GM11168 (cell line): Measurements from ENCODE around the gene TMIE.

Source experiments
- in situ Hi-C: fragments of 300-500 bp; cut with MboI; formaldehyde crosslinking; loops from one replicate; pipeline ENCODE4 v1.12.0; 2022; ENCODE audit warnings: low sequenced_read_pairs; ENCODE audit not compliant: unreplicated experiment

Gene TMIE

DNA sequence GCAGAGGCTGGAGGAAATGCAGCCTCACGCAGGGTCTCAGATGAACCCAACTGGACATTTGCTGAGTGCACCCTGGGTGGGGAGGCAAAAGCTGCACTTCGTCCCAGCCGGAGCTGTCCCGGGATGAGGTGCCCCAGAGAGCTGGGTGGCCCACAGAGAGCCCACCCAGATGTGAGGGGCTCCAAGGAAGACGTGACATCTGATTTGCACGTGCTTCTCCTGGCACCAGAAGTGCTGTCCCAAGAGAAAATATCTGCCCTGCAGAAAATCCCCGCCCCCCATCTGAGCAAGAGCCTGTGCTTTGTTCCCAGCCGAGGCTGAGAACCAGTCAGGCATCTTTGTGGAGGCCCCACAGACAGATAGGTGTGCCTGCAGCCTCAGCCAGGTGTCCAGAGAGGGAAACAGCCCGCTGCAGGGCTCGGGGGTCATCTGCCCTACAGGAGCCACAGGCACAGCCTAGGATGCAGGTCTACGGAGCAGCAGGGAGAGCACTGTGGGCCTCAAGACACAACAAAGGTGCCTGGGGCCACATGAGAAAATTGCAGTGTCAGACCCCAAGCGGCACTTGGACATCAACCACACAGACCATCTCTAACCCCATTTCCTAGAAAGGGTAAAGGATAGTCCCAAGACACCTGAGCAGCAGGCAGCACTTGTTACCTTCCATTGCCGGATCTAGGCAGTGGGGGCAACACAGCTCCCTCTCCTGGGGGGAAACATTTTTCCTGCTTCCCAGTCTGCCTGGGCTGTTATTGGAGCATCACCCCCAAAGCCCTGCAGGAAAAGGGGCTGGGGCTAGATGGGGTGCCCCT, 5.8 kb downstream of the TMIE start:
- in situ Hi-C loops: loop anchor here (5.0 to 25.0 kb wide), 3 partner anchors 185 to 655 kb away; no protein-coding TSS in a partner anchor

GRCh38 chr3:46707601-46708011, 6.4 kb downstream of the TMIE start:
- in situ Hi-C loops: loop anchor here (5.0 to 25.0 kb wide), 3 partner anchors 185 to 655 kb away; no protein-coding TSS in a partner anchor

- in situ Hi-C loops: loop anchor here (5.0 to 25.0 kb wide), 3 partner anchors 184 to 654 kb away; no protein-coding TSS in a partner anchor
Observed at GRCh38 chr3:46708401-46709156, 7.4 kb downstream of the TMIE start.

DNA sequence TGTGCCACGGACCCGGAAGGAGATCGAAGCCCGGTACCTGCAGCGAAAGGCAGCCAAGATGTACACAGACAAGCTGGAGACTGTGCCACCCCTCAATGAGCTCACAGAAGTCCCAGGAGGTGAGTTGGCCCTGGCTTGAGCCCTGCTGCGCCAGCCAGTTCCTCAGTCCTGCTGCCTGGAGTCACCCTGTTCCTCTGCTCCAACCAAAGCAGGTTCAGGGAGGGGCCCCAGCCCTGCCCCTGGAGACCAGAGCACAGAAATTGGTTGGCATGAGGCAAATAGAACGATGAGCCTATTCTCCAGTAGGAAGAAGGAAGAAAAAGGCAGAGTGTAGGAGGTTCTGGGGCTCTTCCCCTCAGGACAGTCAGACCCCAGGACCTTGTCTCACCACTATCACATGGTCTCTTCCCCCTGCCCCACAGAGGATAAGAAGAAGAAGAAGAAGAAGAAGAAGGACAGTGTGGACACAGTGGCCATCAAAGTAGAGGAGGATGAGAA, 8.0 kb downstream of the TMIE start:
- in situ Hi-C loops: loop anchor here (5.0 to 25.0 kb wide), 3 partner anchors 183 to 653 kb away; no protein-coding TSS in a partner anchor

- in situ Hi-C loops: loop anchor here (5.0 to 25.0 kb wide), 3 partner anchors 183 to 653 kb away; no protein-coding TSS in a partner anchor
Observed at GRCh38 chr3:46709721-46710120, 8.5 kb downstream of the TMIE start.

- in situ Hi-C loops: loop anchor here (25.0 kb wide), 2 partner anchors 302 to 652 kb away; no protein-coding TSS in a partner anchor
Observed at GRCh38 chr3:46710229-46710628, 9.0 kb downstream of the TMIE start.

DNA sequence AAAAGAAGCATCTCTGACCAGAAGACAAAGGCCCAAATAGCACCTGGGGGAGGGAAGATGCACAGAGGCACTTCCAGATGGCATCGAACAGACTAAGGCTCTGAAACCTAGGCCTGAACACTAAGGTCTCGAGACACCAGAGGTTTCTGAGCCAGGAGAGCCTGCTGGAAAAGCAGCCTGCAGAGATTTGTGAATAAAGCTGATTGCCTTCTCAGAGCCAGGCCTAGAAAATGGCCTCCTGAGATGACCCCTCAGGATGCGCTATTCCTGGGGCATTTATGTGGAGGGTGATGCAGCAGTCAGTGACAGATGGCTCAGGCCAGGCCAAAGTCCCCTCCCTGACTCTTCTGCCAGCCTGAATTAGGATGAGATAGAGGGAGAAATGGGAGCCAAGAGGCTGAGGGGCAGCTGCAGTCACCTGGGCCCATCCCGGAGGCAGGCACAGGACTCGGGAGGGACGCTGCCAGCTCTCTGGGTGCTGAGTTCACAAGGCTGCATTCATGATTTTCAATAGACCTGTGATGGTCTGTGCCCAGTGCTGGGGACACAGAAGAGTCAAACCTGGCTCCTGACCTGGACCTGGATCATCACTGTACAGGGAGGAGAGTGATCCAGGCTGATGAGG, 9.6 kb downstream of the TMIE start:
- in situ Hi-C loops: loop anchor here (25.0 kb wide), 2 partner anchors 302 to 652 kb away; no protein-coding TSS in a partner anchor

DNA sequence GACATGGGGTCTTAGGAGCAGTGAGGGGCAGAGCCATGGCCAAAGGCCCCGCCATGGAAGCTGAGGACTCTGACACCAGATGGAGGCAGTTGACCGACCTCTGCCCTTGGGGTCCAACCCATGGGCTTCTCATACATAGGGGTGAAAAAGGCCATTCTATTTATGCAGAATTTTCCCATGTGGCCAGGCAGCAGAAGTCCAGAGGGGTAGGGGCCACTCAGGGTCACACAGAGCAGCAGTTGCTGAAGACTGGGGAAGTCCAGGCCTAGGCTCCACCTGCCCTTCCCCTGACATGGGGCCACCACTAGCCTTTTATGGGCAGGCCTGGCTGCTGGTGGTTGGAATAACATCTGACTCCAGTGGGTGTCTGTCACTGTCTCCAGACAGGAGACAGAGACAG, 10.1 kb downstream of the TMIE start:
- in situ Hi-C loops: loop anchor here (25.0 kb wide), 2 partner anchors 301 to 651 kb away; no protein-coding TSS in a partner anchor

- in situ Hi-C loops: loop anchor here (25.0 kb wide), 2 partner anchors 301 to 651 kb away; no protein-coding TSS in a partner anchor
Observed at GRCh38 chr3:46711760-46712159, 10.6 kb downstream of the TMIE start.

GRCh38 chr3:46712191-46713049, 11.2 kb downstream of the TMIE start:
- in situ Hi-C loops: loop anchor here (25.0 kb wide), 2 partner anchors 300 to 650 kb away; no protein-coding TSS in a partner anchor

DNA sequence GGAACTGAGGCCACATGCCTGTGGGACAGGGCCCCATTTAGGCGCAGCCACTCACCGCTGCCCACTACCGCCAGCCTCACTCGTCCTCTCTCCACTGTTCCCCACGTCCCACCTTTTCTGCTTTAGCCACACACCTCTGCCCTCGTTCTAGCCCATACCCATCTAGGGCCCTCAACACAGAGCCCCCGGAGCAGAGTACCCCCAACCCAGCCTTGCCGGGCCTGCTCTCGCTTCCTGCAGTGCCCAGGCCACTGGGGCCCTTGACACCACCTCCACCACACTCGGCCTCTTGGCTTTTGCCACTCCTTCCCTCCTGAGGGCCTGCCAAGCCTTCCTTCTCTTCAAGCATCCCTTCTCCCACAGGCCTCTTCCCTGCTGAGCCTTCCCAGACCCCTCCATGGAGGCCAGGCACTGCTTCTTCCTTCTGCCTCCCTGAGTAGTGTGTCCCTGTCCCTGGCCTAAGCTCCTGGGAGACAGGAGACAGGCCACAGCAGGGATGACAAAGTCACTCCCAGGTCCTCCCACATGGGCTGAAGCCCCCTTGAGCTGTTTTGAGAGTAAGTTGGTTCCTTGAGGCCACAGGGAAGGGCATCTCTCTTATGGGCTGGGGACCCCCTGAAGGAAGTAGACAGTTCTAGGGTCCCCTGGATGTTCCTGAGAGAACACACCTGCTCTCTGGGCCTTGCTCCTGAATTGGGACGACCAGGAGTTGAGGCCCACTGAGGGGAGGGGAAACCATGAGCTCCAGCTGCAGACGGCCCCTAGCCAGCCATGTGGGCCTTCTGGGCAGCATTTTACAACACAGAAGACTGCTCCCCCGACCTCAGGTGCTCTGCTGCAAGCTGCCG, 12.1 kb downstream of the TMIE start:
- in situ Hi-C loops: loop anchor here (25.0 kb wide), 2 partner anchors 299 to 649 kb away; no protein-coding TSS in a partner anchor

- in situ Hi-C loops: loop anchor here (25.0 kb wide), 2 partner anchors 298 to 648 kb away; no protein-coding TSS in a partner anchor
Observed at GRCh38 chr3:46713898-46714552, 12.8 kb downstream of the TMIE start.

DNA sequence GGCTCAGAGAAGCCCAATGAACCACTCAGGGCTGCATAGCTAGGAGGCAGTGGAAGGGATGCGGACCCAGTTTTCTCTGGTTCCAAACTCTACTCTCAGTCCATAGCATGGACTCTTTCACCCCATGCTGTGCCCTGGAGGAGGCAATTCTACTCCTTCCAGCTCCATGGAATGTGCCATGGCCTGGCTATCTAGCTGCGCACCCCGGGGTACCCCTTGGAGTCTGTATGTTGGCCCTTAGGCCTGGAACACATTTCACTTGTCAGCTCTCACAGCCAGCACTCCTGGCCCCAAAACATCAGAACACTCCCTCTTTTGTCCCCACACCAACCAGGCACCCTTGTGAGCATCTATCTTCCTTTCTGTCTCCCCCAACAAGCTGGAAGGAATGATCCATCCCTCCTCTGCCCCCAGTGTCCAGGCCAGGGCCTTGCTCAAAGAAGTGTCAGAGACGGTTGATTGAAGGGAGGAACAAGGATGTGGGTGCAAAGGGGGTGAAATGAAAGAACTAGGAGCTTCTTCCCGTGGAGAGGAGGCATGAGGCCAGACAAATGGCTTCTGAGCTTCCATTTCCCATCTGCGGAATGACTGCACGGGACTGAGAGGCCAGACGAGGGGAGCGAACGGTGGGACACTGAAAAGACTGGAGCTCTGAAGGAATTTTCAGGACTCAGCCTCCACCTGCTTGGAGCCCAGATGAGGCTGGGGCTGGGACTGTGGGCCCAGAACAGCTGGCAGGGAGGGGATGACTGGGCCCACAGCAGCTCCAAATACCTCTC, 13.7 kb downstream of the TMIE start:
- in situ Hi-C loops: loop anchor here (25.0 kb wide), 2 partner anchors 297 to 647 kb away; no protein-coding TSS in a partner anchor

GRCh38 chr3:46715507-46716175, 14.4 kb downstream of the TMIE start:
- in situ Hi-C loops: loop anchor here (25.0 kb wide), 2 partner anchors 297 to 647 kb away; no protein-coding TSS in a partner anchor

- in situ Hi-C loops: loop anchor here (25.0 kb wide), 2 partner anchors 296 to 646 kb away; no protein-coding TSS in a partner anchor
Observed at GRCh38 chr3:46716461-46717441, 15.6 kb downstream of the TMIE start.
